ENCODE data around the gene CMSS1.

DNA sequence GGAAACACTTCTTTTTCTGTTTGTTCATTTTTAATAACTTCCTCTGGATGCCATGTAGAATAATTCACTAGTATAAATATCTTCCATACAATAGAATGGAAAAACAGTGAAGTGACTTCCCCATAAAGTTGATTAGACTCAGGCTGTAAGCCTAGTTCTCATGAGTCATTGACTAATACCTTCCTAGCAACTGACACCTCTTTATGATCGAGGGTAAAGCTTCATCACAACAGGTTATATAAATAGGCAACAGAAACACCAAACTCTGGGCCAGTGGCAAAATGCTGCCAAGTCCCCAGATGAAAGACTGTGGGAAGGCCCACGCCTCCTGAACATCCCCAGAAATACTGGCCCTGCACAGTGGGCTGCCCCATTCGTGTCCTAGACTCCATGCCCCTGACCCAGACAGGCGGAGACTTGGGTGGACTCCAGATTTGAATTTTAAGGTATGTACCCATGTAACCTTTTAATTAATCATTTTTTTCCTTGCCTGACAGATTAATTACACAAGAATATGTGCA is 371.8 kb downstream of the CMSS1 start:
- TF ChIP-seq ZNF133 (tag by site-specific recombination; IDR thresholded peaks at IDR 0.05) (no peak), ZNF350 (tag by site-specific recombination; IDR thresholded peaks at IDR 0.05) (no peak), ZNF324 (tag by site-specific recombination; IDR thresholded peaks at IDR 0.05) (no peak), ZNF121 (tag by site-specific recombination; IDR thresholded peaks at IDR 0.05) (no peak), ZSCAN23 (tag by site-specific recombination; IDR thresholded peaks at IDR 0.05) (no peak)
- TF ChIP-seq, protein P1, sequence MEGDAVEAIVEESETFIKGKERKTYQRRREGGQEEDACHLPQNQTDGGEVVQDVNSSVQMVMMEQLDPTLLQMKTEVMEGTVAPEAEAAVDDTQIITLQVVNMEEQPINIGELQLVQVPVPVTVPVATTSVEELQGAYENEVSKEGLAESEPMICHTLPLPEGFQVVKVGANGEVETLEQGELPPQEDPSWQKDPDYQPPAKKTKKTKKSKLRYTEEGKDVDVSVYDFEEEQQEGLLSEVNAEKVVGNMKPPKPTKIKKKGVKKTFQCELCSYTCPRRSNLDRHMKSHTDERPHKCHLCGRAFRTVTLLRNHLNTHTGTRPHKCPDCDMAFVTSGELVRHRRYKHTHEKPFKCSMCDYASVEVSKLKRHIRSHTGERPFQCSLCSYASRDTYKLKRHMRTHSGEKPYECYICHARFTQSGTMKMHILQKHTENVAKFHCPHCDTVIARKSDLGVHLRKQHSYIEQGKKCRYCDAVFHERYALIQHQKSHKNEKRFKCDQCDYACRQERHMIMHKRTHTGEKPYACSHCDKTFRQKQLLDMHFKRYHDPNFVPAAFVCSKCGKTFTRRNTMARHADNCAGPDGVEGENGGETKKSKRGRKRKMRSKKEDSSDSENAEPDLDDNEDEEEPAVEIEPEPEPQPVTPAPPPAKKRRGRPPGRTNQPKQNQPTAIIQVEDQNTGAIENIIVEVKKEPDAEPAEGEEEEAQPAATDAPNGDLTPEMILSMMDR (tag by site-specific recombination; IDR thresholded peaks at IDR 0.05) = no peak
- TF ChIP-seq, protein P2, sequence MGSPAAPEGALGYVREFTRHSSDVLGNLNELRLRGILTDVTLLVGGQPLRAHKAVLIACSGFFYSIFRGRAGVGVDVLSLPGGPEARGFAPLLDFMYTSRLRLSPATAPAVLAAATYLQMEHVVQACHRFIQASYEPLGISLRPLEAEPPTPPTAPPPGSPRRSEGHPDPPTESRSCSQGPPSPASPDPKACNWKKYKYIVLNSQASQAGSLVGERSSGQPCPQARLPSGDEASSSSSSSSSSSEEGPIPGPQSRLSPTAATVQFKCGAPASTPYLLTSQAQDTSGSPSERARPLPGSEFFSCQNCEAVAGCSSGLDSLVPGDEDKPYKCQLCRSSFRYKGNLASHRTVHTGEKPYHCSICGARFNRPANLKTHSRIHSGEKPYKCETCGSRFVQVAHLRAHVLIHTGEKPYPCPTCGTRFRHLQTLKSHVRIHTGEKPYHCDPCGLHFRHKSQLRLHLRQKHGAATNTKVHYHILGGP (tag by site-specific recombination; IDR thresholded peaks at IDR 0.05) = no peak
- TF ChIP-seq, protein P3, sequence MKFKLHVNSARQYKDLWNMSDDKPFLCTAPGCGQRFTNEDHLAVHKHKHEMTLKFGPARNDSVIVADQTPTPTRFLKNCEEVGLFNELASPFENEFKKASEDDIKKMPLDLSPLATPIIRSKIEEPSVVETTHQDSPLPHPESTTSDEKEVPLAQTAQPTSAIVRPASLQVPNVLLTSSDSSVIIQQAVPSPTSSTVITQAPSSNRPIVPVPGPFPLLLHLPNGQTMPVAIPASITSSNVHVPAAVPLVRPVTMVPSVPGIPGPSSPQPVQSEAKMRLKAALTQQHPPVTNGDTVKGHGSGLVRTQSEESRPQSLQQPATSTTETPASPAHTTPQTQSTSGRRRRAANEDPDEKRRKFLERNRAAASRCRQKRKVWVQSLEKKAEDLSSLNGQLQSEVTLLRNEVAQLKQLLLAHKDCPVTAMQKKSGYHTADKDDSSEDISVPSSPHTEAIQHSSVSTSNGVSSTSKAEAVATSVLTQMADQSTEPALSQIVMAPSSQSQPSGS (tag by site-specific recombination; IDR thresholded peaks at IDR 0.05; ENCODE audit: low read depth) = no peak
- TF ChIP-seq, protein P4, sequence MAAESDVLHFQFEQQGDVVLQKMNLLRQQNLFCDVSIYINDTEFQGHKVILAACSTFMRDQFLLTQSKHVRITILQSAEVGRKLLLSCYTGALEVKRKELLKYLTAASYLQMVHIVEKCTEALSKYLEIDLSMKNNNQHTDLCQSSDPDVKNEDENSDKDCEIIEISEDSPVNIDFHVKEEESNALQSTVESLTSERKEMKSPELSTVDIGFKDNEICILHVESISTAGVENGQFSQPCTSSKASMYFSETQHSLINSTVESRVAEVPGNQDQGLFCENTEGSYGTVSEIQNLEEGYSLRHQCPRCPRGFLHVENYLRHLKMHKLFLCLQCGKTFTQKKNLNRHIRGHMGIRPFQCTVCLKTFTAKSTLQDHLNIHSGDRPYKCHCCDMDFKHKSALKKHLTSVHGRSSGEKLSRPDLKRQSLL (tag by site-specific recombination; IDR thresholded peaks at IDR 0.05) = no peak
- TF ChIP-seq, protein P5, sequence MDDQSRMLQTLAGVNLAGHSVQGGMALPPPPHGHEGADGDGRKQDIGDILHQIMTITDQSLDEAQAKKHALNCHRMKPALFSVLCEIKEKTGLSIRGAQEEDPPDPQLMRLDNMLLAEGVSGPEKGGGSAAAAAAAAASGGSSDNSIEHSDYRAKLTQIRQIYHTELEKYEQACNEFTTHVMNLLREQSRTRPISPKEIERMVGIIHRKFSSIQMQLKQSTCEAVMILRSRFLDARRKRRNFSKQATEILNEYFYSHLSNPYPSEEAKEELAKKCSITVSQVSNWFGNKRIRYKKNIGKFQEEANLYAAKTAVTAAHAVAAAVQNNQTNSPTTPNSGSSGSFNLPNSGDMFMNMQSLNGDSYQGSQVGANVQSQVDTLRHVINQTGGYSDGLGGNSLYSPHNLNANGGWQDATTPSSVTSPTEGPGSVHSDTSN (CRISPR knock-in tag; IDR thresholded peaks at IDR 0.05) = no peak
